GM18526 (cell line): ENCODE measurements around the gene TMEM92.

Experiments
- POLR2A ChIP-seq: IDR thresholded peaks from 3 replicates; pipeline ENCODE4 v1.6.1; 2011; ENCODE audit not compliant: insufficient read length; ENCODE audit errors: extremely low read depth

The TMEM92 gene

GRCh38 chr17:50323060-50323459 is 48.8 kb downstream of the TMEM92 start:
- TF ChIP-seq POLR2A: no peak

- no peak for TF ChIP-seq POLR2A
Measured at GRCh38 chr17:50325906-50326305, 51.6 kb downstream of the TMEM92 start.

- no peak for TF ChIP-seq POLR2A
Measured at GRCh38 chr17:50326831-50327364, 52.6 kb downstream of the TMEM92 start.

GRCh38 chr17:50328363-50329325 is 54.4 kb downstream of the TMEM92 start:
- TF ChIP-seq POLR2A: no peak

- TF ChIP-seq POLR2A: no peak
Measured at GRCh38 chr17:50329716-50330115, 55.5 kb downstream of the TMEM92 start.

- no peak for TF ChIP-seq POLR2A
Measured at GRCh38 chr17:50330151-50330775, 56.0 kb downstream of the TMEM92 start.
